GM23338 (cell line): Measurements from ENCODE around the gene CTRL. TPM values are rescaled to one million over a fixed set of nuclear protein-coding genes. Genes with fewer than 3 reads are reported as not detected.

Source experiments
- ATAC-seq: fragments of 200-7000 bp; cut with Tn5 transposase; 3 replicates; pipeline ENCODE4 v1.9.1; 2020
- DNase-seq: peaks from one replicate; pipeline ENCODE4 v3.0.0-alpha.2; 2015; ENCODE audit warnings: low spot score
- H2AFZ ChIP-seq: fragments of 200-600 bp; sonication (generic); 2 replicates; pipeline ENCODE4 v1.8.0; 2016; ENCODE audit warnings: antibody characterized with exemption, mild to moderate bottlenecking, moderate library complexity
- H3F3A ChIP-seq: fragments of 200-600 bp; sonication (generic); replicated peaks from 2 replicates; pipeline ENCODE4 v1.8.0; 2017; ENCODE audit warnings: antibody characterized with exemption, mixed run types, low read depth
- H3K27ac ChIP-seq: fragments of 200-600 bp; sonication (generic); 2 replicates; pipeline ENCODE4 v1.6.1; 2016; ENCODE audit warnings: low read depth
- H3K27me3 ChIP-seq: fragments of 200-600 bp; sonication (generic); 2 replicates; pipeline ENCODE4 v1.8.0; 2016; ENCODE audit warnings: mild to moderate bottlenecking, mixed run types, moderate library complexity; ENCODE audit not compliant: insufficient read depth
- H3K36me3 ChIP-seq: fragments of 200-600 bp; sonication (generic); 2 replicates; pipeline ENCODE4 v1.8.0; 2016; ENCODE audit warnings: mild to moderate bottlenecking; ENCODE audit not compliant: insufficient read depth
- H3K4me1 ChIP-seq: fragments of 200-600 bp; sonication (generic); 2 replicates; pipeline ENCODE4 v1.8.0; 2016; ENCODE audit warnings: mild to moderate bottlenecking, moderate library complexity; ENCODE audit not compliant: insufficient read depth
- H3K4me2 ChIP-seq: fragments of 200-600 bp; sonication (generic); 2 replicates; pipeline ENCODE4 v1.7.1; 2017; ENCODE audit warnings: mixed run types
- H3K4me3 ChIP-seq: fragments of 200-600 bp; sonication (generic); 2 replicates; pipeline ENCODE4 v1.6.1; 2016; ENCODE audit warnings: mixed run types
- H3K79me2 ChIP-seq: fragments of 200-600 bp; sonication (generic); replicated peaks from 2 replicates; pipeline ENCODE4 v1.8.0; 2017; ENCODE audit warnings: mild to moderate bottlenecking; ENCODE audit not compliant: insufficient read depth
- H3K9me2 ChIP-seq: fragments of 200-600 bp; sonication (generic); 2 replicates; pipeline ENCODE4 v1.8.0; 2017; ENCODE audit not compliant: insufficient read depth
- H4K20me1 ChIP-seq: fragments of 200-600 bp; sonication (generic); replicated peaks from 2 replicates; pipeline ENCODE4 v1.8.0; 2017; ENCODE audit warnings: mild to moderate bottlenecking; ENCODE audit not compliant: insufficient read depth
- H3K27ac Mint-ChIP-seq: 2 replicates; pipeline ENCODE4 v1.8.0; 2020; ENCODE audit warnings: inconsistent platforms, mild to moderate bottlenecking, moderate library complexity, mixed read lengths
- H3K27me3 Mint-ChIP-seq: 3 replicates; pipeline ENCODE4 v1.8.0; 2022; ENCODE audit warnings: low read depth, mild to moderate bottlenecking, moderate library complexity, mixed read lengths, inconsistent platforms; ENCODE audit not compliant: insufficient read depth, poor library complexity
- H3K36me3 Mint-ChIP-seq: 3 replicates; pipeline ENCODE4 v1.8.0; 2021; ENCODE audit warnings: low read depth, mild to moderate bottlenecking, inconsistent platforms, moderate library complexity, mixed read lengths
- H3K4me1 Mint-ChIP-seq: 3 replicates; pipeline ENCODE4 v1.8.0; 2020; ENCODE audit warnings: mild to moderate bottlenecking, inconsistent platforms, mixed read lengths
- H3K4me3 Mint-ChIP-seq: 3 replicates; pipeline ENCODE4 v1.8.0; 2021; ENCODE audit warnings: moderate library complexity, mild to moderate bottlenecking, inconsistent platforms, mixed read lengths
- H3K9me3 Mint-ChIP-seq: 3 replicates; pipeline ENCODE4 v1.8.0; 2020; ENCODE audit warnings: moderate library complexity, mild to moderate bottlenecking, inconsistent platforms, mixed read lengths
- EZH2 ChIP-seq: fragments of 200-600 bp; sonication (generic); IDR thresholded peaks from one replicate; pipeline ENCODE4 v1.8.0; 2017; ENCODE audit warnings: antibody characterized with exemption, mild to moderate bottlenecking, low read depth; ENCODE audit not compliant: unreplicated experiment
- EZH2phosphoT487 ChIP-seq: fragments of 200-600 bp; sonication (generic); IDR thresholded peaks from one replicate; pipeline ENCODE4 v1.8.1; 2018; ENCODE audit warnings: antibody characterized with exemption; ENCODE audit not compliant: unreplicated experiment
- JUNB ChIP-seq: IDR thresholded peaks from one replicate; pipeline ENCODE4 v1.6.1; 2016; ENCODE audit warnings: antibody characterized with exemption; ENCODE audit not compliant: unreplicated experiment
- NANOG ChIP-seq: IDR thresholded peaks from 2 replicates; pipeline ENCODE4 v1.6.1; 2016; ENCODE audit warnings: antibody characterized with exemption, borderline replicate concordance
- POLR2AphosphoS5 ChIP-seq: IDR thresholded peaks from 2 replicates; pipeline ENCODE4 v1.6.1; 2016; ENCODE audit warnings: antibody characterized with exemption, low read depth
- STAT1 ChIP-seq: IDR thresholded peaks from one replicate; pipeline ENCODE4 v1.6.1; 2016; ENCODE audit warnings: antibody characterized with exemption; ENCODE audit not compliant: unreplicated experiment
- ZNF114 ChIP-seq: fragments of 250-450 bp; sonication (Bioruptor Pico); IDR thresholded peaks from 2 replicates; pipeline ENCODE4 v1.5.0; 2020; ENCODE audit warnings: mild to moderate bottlenecking, moderate library complexity
- ZNF331 ChIP-seq: fragments of 250-450 bp; sonication (Bioruptor Pico); IDR thresholded peaks from 2 replicates; pipeline ENCODE4 v1.5.0; 2020; ENCODE audit warnings: low read depth, mild to moderate bottlenecking, moderate library complexity
- polyA plus RNA-seq: library from polyadenylated mRNA; unstranded; fragments of >200 nt; fragmentation: Nextera tagmentation; extraction: Ambion mirVana; gene quantifications from 2 replicates; pipeline ENCODE4 v1.2.1, GENCODE V29; 2016
- total RNA-seq: library from RNA; depleted of rRNA; stranded (reverse); fragments of >200 nt; shearing (Covaris generic); gene quantifications from 2 replicates; pipeline ENCODE4 v1.2.3, GENCODE V29; 2014
- TF ChIP-seq, protein P1 (sequence below): fragments of 250-450 bp; sonication (Bioruptor Pico); IDR thresholded peaks from 2 replicates; pipeline ENCODE4 v1.5.0; 2020; ENCODE audit warnings: mild to moderate bottlenecking, moderate library complexity
- TF ChIP-seq, protein P2 (sequence below): IDR thresholded peaks from 2 replicates; pipeline ENCODE4 v1.6.1; 2016; ENCODE audit warnings: antibody characterized with exemption
- TF ChIP-seq, protein P3 (sequence below): IDR thresholded peaks from one replicate; pipeline ENCODE4 v1.6.1; 2018; ENCODE audit warnings: antibody characterized with exemption; ENCODE audit not compliant: unreplicated experiment
- TF ChIP-seq, protein P4 (sequence below), 2 experiments: fragments of 200-600 bp in 1 of 2; sonication (generic) in 1 of 2; conservative IDR thresholded peaks; 2 replicates each; pipeline versions ENCODE4 v1.5.1 to v1.6.1; 2016 to 2017; ENCODE audit warnings: antibody characterized with exemption in 2 of 2, low read depth in 2 of 2, mild to moderate bottlenecking in 2 of 2, moderate library complexity in 1 of 2

The CTRL gene
- total and polyA plus RNA-seq, 2 experiments from 2014 or later: 1.6 to 13.0 TPM

- TF ChIP-seq, protein P1, sequence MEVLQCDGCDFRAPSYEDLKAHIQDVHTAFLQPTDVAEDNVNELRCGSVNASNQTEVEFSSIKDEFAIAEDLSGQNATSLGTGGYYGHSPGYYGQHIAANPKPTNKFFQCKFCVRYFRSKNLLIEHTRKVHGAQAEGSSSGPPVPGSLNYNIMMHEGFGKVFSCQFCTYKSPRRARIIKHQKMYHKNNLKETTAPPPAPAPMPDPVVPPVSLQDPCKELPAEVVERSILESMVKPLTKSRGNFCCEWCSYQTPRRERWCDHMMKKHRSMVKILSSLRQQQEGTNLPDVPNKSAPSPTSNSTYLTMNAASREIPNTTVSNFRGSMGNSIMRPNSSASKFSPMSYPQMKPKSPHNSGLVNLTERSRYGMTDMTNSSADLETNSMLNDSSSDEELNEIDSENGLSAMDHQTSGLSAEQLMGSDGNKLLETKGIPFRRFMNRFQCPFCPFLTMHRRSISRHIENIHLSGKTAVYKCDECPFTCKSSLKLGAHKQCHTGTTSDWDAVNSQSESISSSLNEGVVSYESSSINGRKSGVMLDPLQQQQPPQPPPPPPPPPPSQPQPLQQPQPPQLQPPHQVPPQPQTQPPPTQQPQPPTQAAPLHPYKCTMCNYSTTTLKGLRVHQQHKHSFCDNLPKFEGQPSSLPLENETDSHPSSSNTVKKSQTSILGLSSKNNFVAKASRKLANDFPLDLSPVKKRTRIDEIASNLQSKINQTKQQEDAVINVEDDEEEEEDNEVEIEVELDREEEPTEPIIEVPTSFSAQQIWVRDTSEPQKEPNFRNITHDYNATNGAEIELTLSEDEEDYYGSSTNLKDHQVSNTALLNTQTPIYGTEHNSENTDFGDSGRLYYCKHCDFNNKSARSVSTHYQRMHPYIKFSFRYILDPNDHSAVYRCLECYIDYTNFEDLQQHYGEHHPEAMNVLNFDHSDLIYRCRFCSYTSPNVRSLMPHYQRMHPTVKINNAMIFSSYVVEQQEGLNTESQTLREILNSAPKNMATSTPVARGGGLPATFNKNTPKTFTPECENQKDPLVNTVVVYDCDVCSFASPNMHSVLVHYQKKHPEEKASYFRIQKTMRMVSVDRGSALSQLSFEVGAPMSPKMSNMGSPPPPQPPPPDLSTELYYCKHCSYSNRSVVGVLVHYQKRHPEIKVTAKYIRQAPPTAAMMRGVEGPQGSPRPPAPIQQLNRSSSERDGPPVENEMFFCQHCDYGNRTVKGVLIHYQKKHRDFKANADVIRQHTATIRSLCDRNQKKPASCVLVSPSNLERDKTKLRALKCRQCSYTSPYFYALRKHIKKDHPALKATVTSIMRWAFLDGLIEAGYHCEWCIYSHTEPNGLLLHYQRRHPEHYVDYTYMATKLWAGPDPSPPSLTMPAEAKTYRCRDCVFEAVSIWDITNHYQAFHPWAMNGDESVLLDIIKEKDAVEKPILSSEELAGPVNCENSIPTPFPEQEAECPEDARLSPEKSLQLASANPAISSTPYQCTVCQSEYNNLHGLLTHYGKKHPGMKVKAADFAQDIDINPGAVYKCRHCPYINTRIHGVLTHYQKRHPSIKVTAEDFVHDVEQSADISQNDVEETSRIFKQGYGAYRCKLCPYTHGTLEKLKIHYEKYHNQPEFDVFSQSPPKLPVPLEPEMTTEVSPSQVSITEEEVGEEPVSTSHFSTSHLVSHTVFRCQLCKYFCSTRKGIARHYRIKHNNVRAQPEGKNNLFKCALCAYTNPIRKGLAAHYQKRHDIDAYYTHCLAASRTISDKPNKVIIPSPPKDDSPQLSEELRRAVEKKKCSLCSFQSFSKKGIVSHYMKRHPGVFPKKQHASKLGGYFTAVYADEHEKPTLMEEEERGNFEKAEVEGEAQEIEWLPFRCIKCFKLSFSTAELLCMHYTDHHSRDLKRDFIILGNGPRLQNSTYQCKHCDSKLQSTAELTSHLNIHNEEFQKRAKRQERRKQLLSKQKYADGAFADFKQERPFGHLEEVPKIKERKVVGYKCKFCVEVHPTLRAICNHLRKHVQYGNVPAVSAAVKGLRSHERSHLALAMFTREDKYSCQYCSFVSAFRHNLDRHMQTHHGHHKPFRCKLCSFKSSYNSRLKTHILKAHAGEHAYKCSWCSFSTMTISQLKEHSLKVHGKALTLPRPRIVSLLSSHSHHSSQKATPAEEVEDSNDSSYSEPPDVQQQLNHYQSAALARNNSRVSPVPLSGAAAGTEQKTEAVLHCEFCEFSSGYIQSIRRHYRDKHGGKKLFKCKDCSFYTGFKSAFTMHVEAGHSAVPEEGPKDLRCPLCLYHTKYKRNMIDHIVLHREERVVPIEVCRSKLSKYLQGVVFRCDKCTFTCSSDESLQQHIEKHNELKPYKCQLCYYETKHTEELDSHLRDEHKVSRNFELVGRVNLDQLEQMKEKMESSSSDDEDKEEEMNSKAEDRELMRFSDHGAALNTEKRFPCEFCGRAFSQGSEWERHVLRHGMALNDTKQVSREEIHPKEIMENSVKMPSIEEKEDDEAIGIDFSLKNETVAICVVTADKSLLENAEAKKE: no peak
- TF ChIP-seq JUNB (no peak), NANOG (no peak), STAT1 (no peak), POLR2AphosphoS5 (0 out of 2 replicates have a peak, but pooled peaks have one; percentile 32)
Measured at GRCh38 chr16:67963662-67964321, 32.1 kb upstream of the CTRL start (continued).

DNA sequence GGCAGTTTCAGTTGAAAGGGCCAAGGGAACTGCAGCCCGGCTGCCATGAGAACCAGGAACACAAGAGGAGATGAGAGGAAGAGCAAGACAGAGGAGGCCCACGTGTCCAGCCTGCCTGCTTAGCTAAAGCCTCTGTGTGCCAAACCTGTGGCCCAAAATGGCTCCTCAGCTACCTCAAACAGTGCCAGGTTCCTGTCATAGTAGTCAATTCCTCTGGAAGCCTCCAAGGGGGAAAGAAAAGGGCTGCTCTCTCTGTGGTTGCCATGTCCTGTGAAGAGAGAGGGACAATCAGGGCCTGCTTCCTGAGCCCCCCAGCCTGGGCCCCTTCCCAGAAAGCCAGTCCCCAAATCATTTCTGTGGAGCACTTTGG is 31.6 kb upstream of the CTRL start:
- peaks cover 28% of the 10 kb centered on the region for H3K36me3 Mint-ChIP-seq
- Histone ChIP-seq H3K4me1 (peaks cover 38% of the 10 kb centered on the region), H3K9me2 (no peaks in the 10 kb centered on the region), H3F3A (0 out of 2 replicates have a peak, but pooled peaks cover 16% of the 10 kb centered on the region), H3K4me2 (no peak overlapping the region), H2AFZ (no peak overlapping the region), H4K20me1 (peaks cover 29% of the 10 kb centered on the region), H3K79me2 (peaks cover 42% of the 10 kb centered on the region), H3K27me3 (no peaks in the 10 kb centered on the region), H3K4me3 (no peak overlapping the region), H3K36me3 (peaks cover 4% of the 10 kb centered on the region), H3K27ac (no peak overlapping the region)
- H3K4me1 Mint-ChIP-seq: peaks cover 37% of the 10 kb centered on the region
- ATAC-seq (no peak), DNase-seq (no peak)
- peaks cover 10% of the 10 kb centered on the region for H3K27me3 Mint-ChIP-seq
- 0 out of 3 replicates have a peak overlapping the region, but pooled peaks have one; percentile 52 for H3K4me3 Mint-ChIP-seq
- H3K27ac Mint-ChIP-seq: no peak overlapping the region
- no peaks in the 10 kb centered on the region; the same call in 2 of the 3 replicates for H3K9me3 Mint-ChIP-seq
- TF ChIP-seq ZNF114 (CRISPR knock-in tag): no peak
- TF ChIP-seq, protein P2, sequence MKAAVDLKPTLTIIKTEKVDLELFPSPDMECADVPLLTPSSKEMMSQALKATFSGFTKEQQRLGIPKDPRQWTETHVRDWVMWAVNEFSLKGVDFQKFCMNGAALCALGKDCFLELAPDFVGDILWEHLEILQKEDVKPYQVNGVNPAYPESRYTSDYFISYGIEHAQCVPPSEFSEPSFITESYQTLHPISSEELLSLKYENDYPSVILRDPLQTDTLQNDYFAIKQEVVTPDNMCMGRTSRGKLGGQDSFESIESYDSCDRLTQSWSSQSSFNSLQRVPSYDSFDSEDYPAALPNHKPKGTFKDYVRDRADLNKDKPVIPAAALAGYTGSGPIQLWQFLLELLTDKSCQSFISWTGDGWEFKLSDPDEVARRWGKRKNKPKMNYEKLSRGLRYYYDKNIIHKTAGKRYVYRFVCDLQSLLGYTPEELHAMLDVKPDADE: no peak
- no peak for TF ChIP-seq STAT1
- no peak for TF ChIP-seq EZH2phosphoT487
- TF ChIP-seq, protein P3, sequence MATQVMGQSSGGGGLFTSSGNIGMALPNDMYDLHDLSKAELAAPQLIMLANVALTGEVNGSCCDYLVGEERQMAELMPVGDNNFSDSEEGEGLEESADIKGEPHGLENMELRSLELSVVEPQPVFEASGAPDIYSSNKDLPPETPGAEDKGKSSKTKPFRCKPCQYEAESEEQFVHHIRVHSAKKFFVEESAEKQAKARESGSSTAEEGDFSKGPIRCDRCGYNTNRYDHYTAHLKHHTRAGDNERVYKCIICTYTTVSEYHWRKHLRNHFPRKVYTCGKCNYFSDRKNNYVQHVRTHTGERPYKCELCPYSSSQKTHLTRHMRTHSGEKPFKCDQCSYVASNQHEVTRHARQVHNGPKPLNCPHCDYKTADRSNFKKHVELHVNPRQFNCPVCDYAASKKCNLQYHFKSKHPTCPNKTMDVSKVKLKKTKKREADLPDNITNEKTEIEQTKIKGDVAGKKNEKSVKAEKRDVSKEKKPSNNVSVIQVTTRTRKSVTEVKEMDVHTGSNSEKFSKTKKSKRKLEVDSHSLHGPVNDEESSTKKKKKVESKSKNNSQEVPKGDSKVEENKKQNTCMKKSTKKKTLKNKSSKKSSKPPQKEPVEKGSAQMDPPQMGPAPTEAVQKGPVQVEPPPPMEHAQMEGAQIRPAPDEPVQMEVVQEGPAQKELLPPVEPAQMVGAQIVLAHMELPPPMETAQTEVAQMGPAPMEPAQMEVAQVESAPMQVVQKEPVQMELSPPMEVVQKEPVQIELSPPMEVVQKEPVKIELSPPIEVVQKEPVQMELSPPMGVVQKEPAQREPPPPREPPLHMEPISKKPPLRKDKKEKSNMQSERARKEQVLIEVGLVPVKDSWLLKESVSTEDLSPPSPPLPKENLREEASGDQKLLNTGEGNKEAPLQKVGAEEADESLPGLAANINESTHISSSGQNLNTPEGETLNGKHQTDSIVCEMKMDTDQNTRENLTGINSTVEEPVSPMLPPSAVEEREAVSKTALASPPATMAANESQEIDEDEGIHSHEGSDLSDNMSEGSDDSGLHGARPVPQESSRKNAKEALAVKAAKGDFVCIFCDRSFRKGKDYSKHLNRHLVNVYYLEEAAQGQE: no peak
- TF ChIP-seq, protein P4, sequence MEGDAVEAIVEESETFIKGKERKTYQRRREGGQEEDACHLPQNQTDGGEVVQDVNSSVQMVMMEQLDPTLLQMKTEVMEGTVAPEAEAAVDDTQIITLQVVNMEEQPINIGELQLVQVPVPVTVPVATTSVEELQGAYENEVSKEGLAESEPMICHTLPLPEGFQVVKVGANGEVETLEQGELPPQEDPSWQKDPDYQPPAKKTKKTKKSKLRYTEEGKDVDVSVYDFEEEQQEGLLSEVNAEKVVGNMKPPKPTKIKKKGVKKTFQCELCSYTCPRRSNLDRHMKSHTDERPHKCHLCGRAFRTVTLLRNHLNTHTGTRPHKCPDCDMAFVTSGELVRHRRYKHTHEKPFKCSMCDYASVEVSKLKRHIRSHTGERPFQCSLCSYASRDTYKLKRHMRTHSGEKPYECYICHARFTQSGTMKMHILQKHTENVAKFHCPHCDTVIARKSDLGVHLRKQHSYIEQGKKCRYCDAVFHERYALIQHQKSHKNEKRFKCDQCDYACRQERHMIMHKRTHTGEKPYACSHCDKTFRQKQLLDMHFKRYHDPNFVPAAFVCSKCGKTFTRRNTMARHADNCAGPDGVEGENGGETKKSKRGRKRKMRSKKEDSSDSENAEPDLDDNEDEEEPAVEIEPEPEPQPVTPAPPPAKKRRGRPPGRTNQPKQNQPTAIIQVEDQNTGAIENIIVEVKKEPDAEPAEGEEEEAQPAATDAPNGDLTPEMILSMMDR (conservative IDR thresholded peaks at IDR 0.05; ENCODE audit: low read depth in 2 of 2): no peak
- no peak for TF ChIP-seq EZH2
- TF ChIP-seq JUNB: no peak
- TF ChIP-seq NANOG: no peak
- no peak for TF ChIP-seq ZNF331
